ENCODE results near the gene LRFN3.
"Not testable (repeated sequence)": the region's sequence is repeated elsewhere in the genome, so short reads cannot be mapped to it uniquely, and the experiment has no call there.

The LRFN3 gene

GRCh38 chr19:35940839-35941238 is 4.7 kb downstream of the LRFN3 start:
- FAIRE-seq, result no peak
- TF ChIP-seq POLR2AphosphoS5 (IDR thresholded peaks at IDR 0.05; ENCODE audit: low read depth, low read length) (no peak), POLR2A (IDR thresholded peaks at IDR 0.05; ENCODE audit: low read depth, low read length) (no peak), TAF1 (IDR thresholded peaks at IDR 0.05; ENCODE audit: borderline replicate concordance, low read depth, low read length) (no peak)

GRCh38 chr19:35942235-35942634 is 6.1 kb downstream of the LRFN3 start:
- no peak for FAIRE-seq
- DNase-seq (ENCODE audit: insufficient read length), result no peak
- TF ChIP-seq POLR2A (IDR thresholded peaks at IDR 0.05; ENCODE audit: low read depth, low read length) (no peak), POLR2AphosphoS5 (IDR thresholded peaks at IDR 0.05; ENCODE audit: low read depth, low read length) (no peak), TAF1 (IDR thresholded peaks at IDR 0.05; ENCODE audit: borderline replicate concordance, low read depth, low read length) (no peak)

More at GRCh38 chr19:35940839-35941238, 4.7 kb downstream of the LRFN3 start:
- no peak for DNase-seq (ENCODE audit: insufficient read length)

GRCh38 chr19:35943321-35944301 is 7.4 kb downstream of the LRFN3 start:
- FAIRE-seq (no peak), DNase-seq (ENCODE audit: insufficient read length) (no peak)
- no peak for TF ChIP-seq POLR2A (IDR thresholded peaks at IDR 0.05; ENCODE audit: low read depth, low read length)
- no peak for TF ChIP-seq TAF1 (IDR thresholded peaks at IDR 0.05; ENCODE audit: borderline replicate concordance, low read depth, low read length)
- TF ChIP-seq POLR2AphosphoS5 (IDR thresholded peaks at IDR 0.05; ENCODE audit: low read depth, low read length), result no peak

- TF ChIP-seq POLR2AphosphoS5 (IDR thresholded peaks at IDR 0.05; ENCODE audit: low read depth, low read length) (no peak), POLR2A (IDR thresholded peaks at IDR 0.05; ENCODE audit: low read depth, low read length) (no peak), TAF1 (IDR thresholded peaks at IDR 0.05; ENCODE audit: borderline replicate concordance, low read depth, low read length) (no peak)
- DNase-seq (ENCODE audit: insufficient read length) (no peak), FAIRE-seq (no peak)
Measured at GRCh38 chr19:35944556-35944955, 8.4 kb downstream of the LRFN3 start.

GRCh38 chr19:35945121-35945790 is 9.1 kb downstream of the LRFN3 start:
- no peak for DNase-seq (ENCODE audit: insufficient read length)
- no peak for TF ChIP-seq TAF1 (IDR thresholded peaks at IDR 0.05; ENCODE audit: borderline replicate concordance, low read depth, low read length)
- TF ChIP-seq POLR2A (IDR thresholded peaks at IDR 0.05; ENCODE audit: low read depth, low read length), result no peak
- no peak for TF ChIP-seq POLR2AphosphoS5 (IDR thresholded peaks at IDR 0.05; ENCODE audit: low read depth, low read length)
- FAIRE-seq, result no peak

GRCh38 chr19:35946203-35946602 is 10.0 kb downstream of the LRFN3 start:
- TF ChIP-seq TAF1 (IDR thresholded peaks at IDR 0.05; ENCODE audit: borderline replicate concordance, low read depth, low read length) (no peak), POLR2A (IDR thresholded peaks at IDR 0.05; ENCODE audit: low read depth, low read length) (no peak), POLR2AphosphoS5 (IDR thresholded peaks at IDR 0.05; ENCODE audit: low read depth, low read length) (no peak)
- DNase-seq (ENCODE audit: insufficient read length) (no peak), FAIRE-seq (no peak)

- FAIRE-seq (no peak), DNase-seq (ENCODE audit: insufficient read length) (no peak)
- TF ChIP-seq POLR2AphosphoS5 (IDR thresholded peaks at IDR 0.05; ENCODE audit: low read depth, low read length), result no peak
- TF ChIP-seq POLR2A (IDR thresholded peaks at IDR 0.05; ENCODE audit: low read depth, low read length), result no peak
- TF ChIP-seq TAF1 (IDR thresholded peaks at IDR 0.05; ENCODE audit: borderline replicate concordance, low read depth, low read length), result no peak
Measured at GRCh38 chr19:35949131-35949530, 13.0 kb downstream of the LRFN3 start.

- TF ChIP-seq POLR2A (IDR thresholded peaks at IDR 0.05; ENCODE audit: low read depth, low read length), result no peak
- no peak for TF ChIP-seq TAF1 (IDR thresholded peaks at IDR 0.05; ENCODE audit: borderline replicate concordance, low read depth, low read length)
- TF ChIP-seq POLR2AphosphoS5 (IDR thresholded peaks at IDR 0.05; ENCODE audit: low read depth, low read length), result no peak
- no peak for FAIRE-seq
Measured at GRCh38 chr19:35955881-35956634, 19.9 kb downstream of the LRFN3 start.

GRCh38 chr19:35957411-35957810 is 21.2 kb downstream of the LRFN3 start:
- DNase-seq (ENCODE audit: insufficient read length), result not testable (repeated sequence)

More at GRCh38 chr19:35955881-35956634, 19.9 kb downstream of the LRFN3 start:
- no peak for DNase-seq (ENCODE audit: insufficient read length)

GRCh38 chr19:35958660-35959039 is 22.5 kb downstream of the LRFN3 start:
- TF ChIP-seq POLR2AphosphoS5 (IDR thresholded peaks at IDR 0.05; ENCODE audit: low read depth, low read length) (no peak), POLR2A (IDR thresholded peaks at IDR 0.05; ENCODE audit: low read depth, low read length) (no peak), TAF1 (IDR thresholded peaks at IDR 0.05; ENCODE audit: borderline replicate concordance, low read depth, low read length) (no peak)
- DNase-seq (ENCODE audit: insufficient read length), result no peak
- no peak for FAIRE-seq

More at GRCh38 chr19:35957411-35957810, 21.2 kb downstream of the LRFN3 start:
- not testable (repeated sequence) for FAIRE-seq
